OCI-LY3 (cell line): Measurements from ENCODE around the gene TMEM51.

Source experiments
- H2AFZ ChIP-seq: fragments of 200-600, 300-600 bp; shearing (Covaris generic); 2 replicates; pipeline ENCODE4 v1.6.0; 2014; ENCODE audit warnings: antibody characterized with exemption, low read depth, low read length
- H3K27ac ChIP-seq: fragments of 200-600, 300-600 bp; sonication (generic); 2 replicates; pipeline ENCODE4 v1.5.1; 2014; ENCODE audit warnings: mild to moderate bottlenecking, low read length, moderate library complexity, mixed read lengths
- H3K27me3 ChIP-seq: fragments of 200-600, 300-600 bp; sonication (generic); 2 replicates; pipeline ENCODE4 v1.6.1; 2014; ENCODE audit warnings: low read depth, low read length, mixed read lengths
- H3K36me3 ChIP-seq: fragments of 200-600, 300-600 bp; sonication (generic); replicated peaks from 2 replicates; pipeline ENCODE3; 2014; ENCODE audit warnings: low read depth, low read length, mixed read lengths
- H3K4me1 ChIP-seq: fragments of 300-600, 200-600 bp; sonication (generic); 2 replicates; pipeline ENCODE4 v1.6.1; 2014; ENCODE audit warnings: low read length, mixed read lengths
- H3K4me2 ChIP-seq: fragments of 200-600, 300-600 bp; sonication (generic); 2 replicates; pipeline ENCODE4 v1.6.1; 2014; ENCODE audit warnings: low read length, mixed read lengths
- H3K4me3 ChIP-seq: fragments of 300-600, 200-600 bp; sonication (generic); 2 replicates; pipeline ENCODE4 v1.5.1; 2014; ENCODE audit warnings: antibody characterized with exemption, mild to moderate bottlenecking, low read length, moderate library complexity
- H3K79me2 ChIP-seq: fragments of 300-600, 200-600 bp; shearing (Covaris generic); 2 replicates; pipeline ENCODE4 v1.6.1; 2014; ENCODE audit warnings: mild to moderate bottlenecking, low read length, mixed read lengths
- H3K9ac ChIP-seq: fragments of 300-600, 200-600 bp; shearing (Covaris generic); 2 replicates; pipeline ENCODE4 v1.6.0; 2014; ENCODE audit warnings: mild to moderate bottlenecking, low read length, moderate library complexity
- H3K9me3 ChIP-seq: fragments of 200-600, 300-600 bp; shearing (Covaris generic); 2 replicates; pipeline ENCODE4 v1.6.1; 2014; ENCODE audit warnings: low read length, mixed read lengths; ENCODE audit not compliant: insufficient read depth
- H4K20me1 ChIP-seq: fragments of 200-600, 300-600 bp; sonication (generic); 2 replicates; pipeline ENCODE4 v1.6.1; 2016; ENCODE audit warnings: low read length, mixed read lengths; ENCODE audit not compliant: insufficient read depth
- CTCF ChIP-seq: fragments of 200-600, 300-600 bp; sonication (generic); IDR thresholded peaks from 2 replicates; pipeline ENCODE4 v1.5.1; 2014; ENCODE audit warnings: antibody characterized with exemption, low read length, low read depth
- EZH2phosphoT487 ChIP-seq: fragments of 200-600 bp; shearing (Covaris generic); IDR thresholded peaks from 2 replicates; pipeline ENCODE4 v1.6.1; 2018; ENCODE audit warnings: antibody characterized with exemption, mixed run types, low read depth

TMEM51 gene

GRCh38 chr1:15191267-15191666, 37.7 kb downstream of the TMEM51 start:
- Histone ChIP-seq H3K9me3 (no peaks in the 10 kb centered on the region), H3K27ac (no peak overlapping the region), H3K4me3 (no peak overlapping the region), H3K27me3 (0 out of 2 replicates have a peak, but pooled peaks cover 2% of the 10 kb centered on the region), H3K79me2 (no peaks in the 10 kb centered on the region), H3K4me1 (no peaks in the 10 kb centered on the region), H3K36me3 (no peaks in the 10 kb centered on the region), H4K20me1 (no peaks in the 10 kb centered on the region), H3K4me2 (no peak overlapping the region), H3K9ac (no peak overlapping the region), H2AFZ (no peak overlapping the region)
- TF ChIP-seq CTCF (no peak), EZH2phosphoT487 (no peak)

GRCh38 chr1:15191770-15192169, 38.2 kb downstream of the TMEM51 start:
- H3K4me1 ChIP-seq = no peaks in the 10 kb centered on the region

GRCh38 chr1:15192916-15193550, 39.5 kb downstream of the TMEM51 start:
- no peak overlapping the region for H3K9ac ChIP-seq
- H3K27ac ChIP-seq = no peak overlapping the region
- H3K4me2 ChIP-seq = no peak overlapping the region

More at GRCh38 chr1:15191770-15192169, 38.2 kb downstream of the TMEM51 start:
- Histone ChIP-seq H3K9ac (no peak overlapping the region), H3K9me3 (no peaks in the 10 kb centered on the region), H3K4me3 (no peak overlapping the region), H3K27ac (no peak overlapping the region), H3K79me2 (no peaks in the 10 kb centered on the region), H3K27me3 (0 out of 2 replicates have a peak, but pooled peaks cover 2% of the 10 kb centered on the region), H4K20me1 (no peaks in the 10 kb centered on the region), H2AFZ (no peak overlapping the region), H3K36me3 (no peaks in the 10 kb centered on the region), H3K4me2 (no peak overlapping the region)
- TF ChIP-seq CTCF (no peak), EZH2phosphoT487 (no peak)

More at GRCh38 chr1:15192916-15193550, 39.5 kb downstream of the TMEM51 start:
- TF ChIP-seq EZH2phosphoT487 (no peak), CTCF (no peak)
- H4K20me1 ChIP-seq = no peaks in the 10 kb centered on the region
- H3K4me3 ChIP-seq = no peak overlapping the region
- no peaks in the 10 kb centered on the region for H3K36me3 ChIP-seq
- H3K4me1 ChIP-seq = no peaks in the 10 kb centered on the region
- H3K9me3 ChIP-seq = no peaks in the 10 kb centered on the region
- H3K79me2 ChIP-seq = no peaks in the 10 kb centered on the region
- H3K27me3 ChIP-seq = 0 out of 2 replicates have a peak, but pooled peaks cover 2% of the 10 kb centered on the region
- H2AFZ ChIP-seq = no peak overlapping the region
